ENCODE results near the gene RERE.

- TF ChIP-seq CTCF (IDR thresholded peaks at IDR 0.05) (no peak), POLR2A (IDR thresholded peaks at IDR 0.05) (no peak), EP300 (IDR thresholded peaks at IDR 0.05) (no peak)
Measured at GRCh38 chr1:8438489-8438888, 379.0 kb downstream of the RERE start.
